ENCODE data around the gene SLC25A21.

The SLC25A21 gene

DNA sequence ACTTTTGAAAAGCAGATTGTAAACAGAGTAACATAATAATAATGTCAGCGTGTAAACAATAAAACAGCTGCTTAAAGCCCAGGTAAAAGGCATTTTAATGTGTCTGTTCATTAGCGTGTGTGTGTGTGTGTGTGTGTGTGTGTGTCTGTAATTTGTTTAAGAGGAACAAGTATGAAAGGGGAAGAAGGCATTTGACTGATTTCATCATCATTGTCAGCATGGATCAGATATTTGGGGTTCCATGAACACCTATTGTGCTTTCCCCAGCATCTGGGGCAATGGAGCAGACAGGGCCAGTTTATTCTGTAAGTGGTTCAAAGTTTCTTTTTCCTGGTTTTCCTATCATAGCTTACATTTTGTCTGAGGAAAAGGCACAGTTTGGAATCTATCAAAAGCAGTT, 28.9 kb downstream of the SLC25A21 start:
- no peak for DNase-seq (ENCODE audit: low read depth in 2 of 2)

DNA sequence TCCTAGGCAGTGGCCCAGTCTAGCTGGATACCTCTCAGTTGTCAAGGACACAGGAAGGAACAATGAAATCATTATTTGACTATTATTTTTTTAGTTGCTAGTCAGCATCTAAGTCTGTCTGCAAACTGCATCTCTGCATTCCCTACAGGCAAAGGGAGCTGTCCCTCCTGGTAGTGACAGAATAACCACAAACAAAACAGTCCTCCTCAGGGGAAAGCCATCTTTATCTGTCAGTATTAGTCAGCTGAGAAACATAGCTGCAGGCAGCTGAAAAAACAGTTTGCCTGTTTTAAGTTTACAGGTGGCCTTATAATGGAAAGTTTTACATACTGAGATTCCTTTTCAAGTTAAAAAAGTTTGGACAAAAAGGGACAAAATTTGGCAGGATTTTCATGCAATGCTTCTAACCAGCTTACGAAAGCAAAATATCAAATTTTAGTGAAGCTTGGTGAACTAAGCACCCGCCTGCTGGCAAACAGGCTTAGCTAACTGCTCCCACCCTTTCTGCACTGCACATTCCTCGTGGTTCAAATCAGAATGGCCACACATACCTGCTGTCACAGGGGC, 29.5 kb downstream of the SLC25A21 start:
- DNase-seq (ENCODE audit: low read depth in 2 of 2) = no peak

DNA sequence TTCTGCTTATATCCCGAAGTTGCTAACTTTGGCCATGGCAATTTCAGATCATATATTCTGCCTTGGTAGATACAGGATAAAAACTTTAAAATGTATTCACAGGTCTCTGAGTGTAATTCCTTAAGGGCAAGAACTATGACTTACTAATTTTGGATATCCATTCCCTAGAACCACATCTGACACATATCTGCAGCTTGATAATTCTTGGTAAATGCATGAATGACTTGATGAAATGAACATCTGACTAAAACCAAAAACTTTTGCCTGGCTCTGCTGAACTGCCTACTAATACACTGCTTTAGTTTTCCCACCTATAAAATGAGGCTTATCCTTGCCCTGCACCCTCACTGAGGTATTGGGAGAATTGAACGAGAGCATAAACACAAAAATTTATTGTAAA, 32.2 kb downstream of the SLC25A21 start:
- no peak for DNase-seq (ENCODE audit: low read depth in 2 of 2)

DNA sequence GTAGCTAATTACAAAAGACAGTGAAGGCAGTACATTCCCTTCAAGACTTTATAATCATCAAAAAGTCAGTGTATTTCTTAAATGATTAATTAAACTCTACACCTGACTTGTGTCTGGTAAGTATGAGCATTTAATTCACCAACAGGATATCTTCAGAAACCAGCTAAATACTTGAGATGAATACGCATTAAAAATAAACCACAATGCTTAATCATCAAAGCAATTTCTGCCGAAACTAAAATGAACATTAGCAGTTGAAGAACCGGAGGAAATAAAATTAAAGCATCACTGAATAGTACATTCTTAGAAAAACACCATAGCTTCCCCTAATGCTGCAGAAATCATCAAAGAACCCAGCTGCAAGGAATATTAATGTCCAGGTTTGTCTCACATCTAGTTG, 32.7 kb downstream of the SLC25A21 start:
- DNase-seq (ENCODE audit: low read depth in 2 of 2) = no peak

DNA sequence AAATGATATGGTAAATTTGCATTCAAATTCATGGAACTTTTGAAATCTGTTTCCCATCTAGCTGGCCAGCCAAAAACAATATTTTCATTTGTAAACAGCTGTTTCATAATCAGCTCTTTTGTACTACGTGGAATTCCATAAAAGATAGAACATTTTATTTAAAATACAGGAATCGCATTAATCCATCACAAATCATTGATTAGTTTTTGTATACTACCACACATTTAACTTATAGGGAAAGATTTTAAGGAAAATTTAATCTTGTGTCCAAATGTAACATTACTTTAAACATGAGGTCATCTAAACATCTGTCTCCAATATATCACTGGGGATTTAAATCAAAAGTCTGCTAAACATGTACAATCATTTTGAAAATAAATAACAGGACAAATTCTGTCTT, 33.5 kb downstream of the SLC25A21 start:
- no peak for DNase-seq (ENCODE audit: low read depth in 2 of 2)

DNA sequence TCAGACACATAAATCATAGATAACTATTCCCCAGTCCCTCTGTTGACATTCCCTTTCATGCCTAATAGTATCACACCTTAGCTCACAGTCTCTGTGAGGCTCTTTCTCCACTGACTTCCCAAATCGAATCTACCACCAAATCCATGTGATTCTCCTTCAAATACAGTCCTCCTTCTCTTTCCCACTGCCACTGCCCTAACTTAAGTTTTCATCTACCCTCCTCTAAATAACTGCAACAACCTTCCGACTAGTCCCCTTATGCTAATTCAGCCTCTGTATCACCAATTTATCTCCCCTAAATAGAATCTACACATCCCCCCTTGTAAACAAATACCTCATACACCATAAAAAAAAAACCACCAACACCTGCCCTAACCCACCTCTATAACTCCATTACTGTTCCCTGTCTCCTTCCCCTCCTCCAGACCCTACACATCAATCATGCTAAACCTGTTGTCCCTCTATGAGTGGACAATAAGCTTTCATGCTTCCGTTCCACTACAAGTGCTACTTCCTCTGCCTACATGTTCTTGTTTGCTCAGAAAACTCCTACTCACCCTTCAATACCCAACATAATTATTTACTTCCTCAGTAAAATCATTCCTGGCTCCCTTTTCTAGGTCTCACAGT, 39.0 kb downstream of the SLC25A21 start:
- no peak for DNase-seq (ENCODE audit: low read depth in 2 of 2)

DNA sequence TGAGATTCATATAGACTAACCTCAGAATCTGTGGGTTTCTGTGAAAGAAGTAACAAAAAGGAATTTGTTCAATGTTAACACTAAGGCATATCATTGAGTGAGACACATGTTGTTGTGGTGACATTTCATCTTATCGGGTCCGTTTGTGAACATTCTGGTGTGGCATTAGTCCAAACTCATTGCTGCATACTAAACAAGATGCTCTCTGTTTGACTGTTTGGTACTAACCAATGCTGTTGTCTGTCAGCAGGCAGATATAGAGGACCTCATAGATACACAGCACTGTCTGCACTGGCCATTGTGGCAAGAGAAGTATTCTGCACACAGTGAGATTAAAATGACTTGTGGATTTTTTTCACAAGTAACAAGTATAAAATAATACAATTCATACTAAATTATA, 41.2 kb downstream of the SLC25A21 start:
- DNase-seq (ENCODE audit: low read depth in 2 of 2) = no peak

DNA sequence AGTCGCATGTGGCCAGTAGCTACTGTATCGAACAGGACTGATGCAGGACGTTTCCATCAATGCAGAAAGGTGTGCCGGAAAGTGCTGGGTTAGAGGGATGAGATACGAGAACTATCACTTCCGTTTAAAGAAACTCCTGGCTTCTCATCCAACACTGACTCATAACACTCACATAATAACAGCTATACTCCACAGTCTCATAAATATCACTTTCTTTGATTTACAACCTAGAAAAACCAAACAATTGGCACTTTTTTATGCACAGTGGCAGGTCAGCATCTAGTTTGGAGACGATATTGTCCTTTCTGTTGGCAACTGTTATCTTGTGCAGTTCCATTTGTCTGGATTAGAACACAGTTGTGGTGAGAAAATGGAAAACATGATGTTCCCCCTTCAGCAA, 43.4 kb downstream of the SLC25A21 start:
- no peak for DNase-seq (ENCODE audit: low read depth in 2 of 2)

DNA sequence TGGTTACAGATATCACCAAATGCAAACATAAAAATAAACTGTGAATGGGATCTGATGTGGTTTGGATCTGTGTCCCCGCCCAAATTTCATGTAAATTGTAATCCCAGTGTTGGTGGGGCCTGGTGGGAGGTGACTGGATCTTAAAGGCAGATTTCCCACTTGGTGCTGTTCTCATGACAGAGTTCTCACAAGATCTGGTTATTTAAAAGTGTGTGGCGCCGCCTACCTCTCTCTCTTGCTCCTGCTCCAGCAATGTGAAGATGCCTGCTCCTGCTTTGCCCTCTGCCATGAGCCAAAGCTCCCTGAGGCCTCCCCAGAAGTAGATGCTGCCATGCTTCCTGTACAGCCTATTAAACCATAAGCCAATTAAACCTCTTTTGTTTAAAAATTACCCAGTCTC, 47.8 kb downstream of the SLC25A21 start:
- no peak for DNase-seq (ENCODE audit: low read depth in 2 of 2)

DNA sequence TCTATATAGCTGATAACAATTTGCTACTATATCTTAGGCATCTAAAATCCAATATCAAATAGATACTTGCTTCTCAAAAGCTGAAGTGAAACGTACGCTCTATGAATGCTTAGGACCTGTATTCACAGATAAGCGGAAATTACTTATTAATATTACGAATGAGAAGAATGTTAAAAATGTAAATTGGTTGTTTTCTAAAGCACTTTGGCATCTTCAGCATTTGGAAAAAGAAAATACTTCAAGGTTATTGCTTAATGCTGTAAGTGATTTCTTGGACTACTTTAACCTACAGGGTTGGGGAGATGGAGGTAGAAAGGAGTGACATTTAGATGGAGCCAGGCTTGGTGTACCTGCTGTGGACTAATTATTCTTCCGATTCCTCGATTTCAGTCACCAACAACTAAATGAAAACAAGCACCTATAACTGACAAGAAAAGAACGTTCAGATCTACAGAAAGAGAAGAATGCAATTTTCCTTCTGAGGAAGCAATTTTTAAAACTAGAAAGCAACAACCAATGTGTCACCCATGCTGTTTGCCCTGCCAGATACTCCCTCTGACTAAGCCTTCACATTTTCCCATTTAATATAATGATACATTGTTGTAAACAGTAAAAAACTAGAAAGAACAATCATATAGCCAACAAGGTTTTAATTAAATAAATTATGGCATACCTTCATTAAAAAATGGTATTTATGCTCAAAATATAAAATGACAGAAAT, 49.3 kb downstream of the SLC25A21 start:
- DNase-seq (ENCODE audit: low read depth in 2 of 2) = no peak

DNA sequence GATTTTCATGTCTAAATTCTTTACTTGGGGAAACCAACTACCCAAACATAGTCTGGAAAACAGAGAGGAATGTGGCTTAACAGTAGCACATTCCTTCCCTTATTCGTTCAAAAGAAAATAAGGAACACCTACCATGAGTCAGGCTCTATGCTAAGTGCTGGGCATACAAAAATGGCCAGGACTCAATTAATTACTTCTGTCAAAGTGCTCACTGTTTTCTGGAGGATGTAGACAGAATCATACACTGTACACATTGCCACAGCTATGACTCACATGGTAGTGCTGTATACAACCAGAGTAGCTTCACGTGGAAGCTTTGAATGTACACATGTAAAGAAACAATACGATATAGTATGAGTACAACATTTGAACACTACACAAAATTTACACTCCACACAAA, 50.1 kb downstream of the SLC25A21 start:
- no peak for DNase-seq (ENCODE audit: low read depth in 2 of 2)

DNA sequence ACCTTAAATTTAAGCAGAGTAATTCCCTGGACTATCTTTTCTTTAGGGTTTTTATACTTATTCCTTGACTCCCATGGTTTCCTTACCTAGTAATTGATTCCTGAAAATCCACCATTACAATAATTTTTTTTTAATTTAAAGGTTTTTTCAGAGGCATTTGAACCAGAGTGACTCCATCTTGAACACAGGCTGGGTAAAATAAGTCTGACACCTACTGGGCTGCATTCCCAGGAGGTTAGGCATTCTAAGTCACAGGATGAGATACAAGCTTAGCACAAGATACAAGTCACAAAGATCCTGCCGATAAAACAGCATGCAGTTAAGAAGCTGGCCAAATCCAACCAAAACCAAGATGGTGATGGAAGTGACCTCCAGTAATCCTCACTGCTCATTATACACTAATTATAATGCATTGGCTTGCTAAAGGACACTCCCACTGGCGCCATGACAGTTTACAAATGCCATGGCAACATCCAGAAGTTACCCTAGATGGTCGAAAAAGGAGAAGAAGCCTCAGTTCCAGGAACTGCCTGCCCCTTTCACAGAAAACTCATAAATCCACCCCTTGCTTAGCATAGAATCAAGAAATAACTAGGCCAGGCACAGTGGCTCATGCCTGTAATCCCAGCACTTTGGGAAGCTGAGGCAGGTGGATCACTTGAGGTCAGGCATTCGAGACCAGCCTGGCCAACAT, 53.6 kb downstream of the SLC25A21 start:
- no peak for DNase-seq (ENCODE audit: low read depth in 2 of 2)

DNA sequence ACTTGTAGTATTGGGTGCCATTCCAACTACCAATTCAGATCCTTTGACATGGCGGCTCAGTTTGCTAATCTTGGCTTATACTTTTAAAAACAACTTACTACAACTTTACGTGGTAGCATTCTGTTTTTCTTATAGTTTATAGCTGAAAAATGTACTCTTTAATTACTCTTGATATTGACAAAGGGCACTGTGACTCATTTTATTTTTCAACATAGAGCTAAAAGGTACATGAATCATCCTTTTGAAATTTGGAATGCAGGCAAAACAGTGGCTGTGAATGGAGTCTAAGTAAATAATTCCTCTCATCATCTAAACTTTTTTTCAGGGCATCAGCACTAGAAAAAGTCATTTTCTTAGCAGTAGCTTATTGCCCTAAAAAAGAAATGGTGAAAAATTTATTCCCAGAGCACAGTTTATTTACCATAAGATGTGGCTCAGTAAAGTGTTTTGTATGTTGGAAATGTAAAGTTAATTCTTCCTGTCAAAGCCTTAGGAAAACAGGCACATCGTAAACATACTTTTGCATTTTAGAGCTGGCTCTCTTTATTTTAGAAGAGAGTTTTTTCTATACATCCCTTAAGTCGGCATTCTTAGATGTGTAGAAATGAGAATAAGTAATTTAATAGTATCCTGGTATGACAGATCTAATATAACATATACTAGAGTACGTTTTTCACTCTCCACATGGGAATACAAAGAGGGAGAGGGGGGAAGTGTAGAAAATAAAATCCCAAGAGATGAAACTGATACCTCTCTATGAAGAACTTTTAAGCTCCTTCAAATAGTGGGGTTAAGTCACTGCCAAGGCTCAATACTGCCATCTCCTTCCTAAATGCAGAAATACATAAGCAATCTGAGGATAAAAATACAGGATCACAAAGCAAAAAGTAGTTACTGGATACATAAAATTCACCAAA, 55.2 kb downstream of the SLC25A21 start:
- no peak for DNase-seq (ENCODE audit: low read depth in 2 of 2)

DNA sequence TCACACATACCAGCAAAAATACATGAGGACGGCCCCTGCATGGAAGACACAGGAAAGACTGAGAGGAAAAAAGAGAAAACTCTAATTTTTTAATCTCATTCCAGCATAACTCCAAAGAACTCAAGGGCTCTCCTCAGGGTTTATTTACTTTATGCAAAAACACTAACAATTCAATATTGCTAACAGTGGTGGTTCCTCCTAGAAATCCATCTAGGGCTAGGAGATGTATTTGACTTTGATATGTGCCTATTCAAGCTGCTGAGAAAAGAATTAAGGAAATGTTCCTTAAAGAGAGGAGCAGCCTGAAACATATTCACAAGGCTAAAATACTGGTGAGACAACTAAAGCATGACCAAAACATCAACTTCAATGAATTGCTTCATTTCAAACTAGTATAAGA, 57.0 kb downstream of the SLC25A21 start:
- no peak for DNase-seq (ENCODE audit: low read depth in 2 of 2)

DNA sequence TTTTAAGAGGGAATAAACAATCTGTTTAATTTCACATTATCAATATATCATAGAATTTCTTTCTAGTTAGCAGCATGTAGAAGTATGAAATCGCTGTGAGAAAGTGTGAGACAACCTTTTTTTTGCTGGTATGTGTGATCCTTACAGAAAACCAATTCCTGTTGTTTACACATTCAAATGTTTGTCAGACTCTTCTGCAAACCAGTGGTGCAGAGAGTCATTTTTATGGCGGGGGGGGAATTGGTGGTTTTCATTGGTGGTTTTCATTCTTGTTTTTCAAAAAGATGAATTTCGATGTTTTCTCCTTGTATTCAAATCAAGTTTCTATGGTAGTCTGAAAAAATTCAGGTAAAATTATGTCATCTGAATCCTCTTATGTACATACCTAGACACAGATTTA, 57.8 kb downstream of the SLC25A21 start:
- DNase-seq (ENCODE audit: low read depth in 2 of 2) = no peak

DNA sequence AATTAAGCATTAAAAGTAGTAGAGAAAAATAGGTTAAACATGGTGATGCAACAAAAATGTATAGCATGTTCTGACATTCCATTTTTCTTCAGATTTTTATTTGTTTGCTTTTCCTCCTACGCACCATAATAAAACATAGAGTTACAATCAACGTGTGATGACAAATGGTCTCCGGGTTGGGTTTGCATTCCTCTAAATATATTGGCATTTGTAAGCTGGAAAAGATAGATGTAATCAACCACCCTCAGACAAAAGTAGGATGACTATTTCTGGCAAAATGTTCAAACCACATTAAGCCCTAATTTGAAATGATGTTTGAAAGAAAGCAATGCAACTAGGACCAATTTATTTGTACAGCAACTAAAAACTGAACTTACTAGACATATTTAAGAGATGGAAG, 58.4 kb downstream of the SLC25A21 start:
- no peak for DNase-seq (ENCODE audit: low read depth in 2 of 2)

DNA sequence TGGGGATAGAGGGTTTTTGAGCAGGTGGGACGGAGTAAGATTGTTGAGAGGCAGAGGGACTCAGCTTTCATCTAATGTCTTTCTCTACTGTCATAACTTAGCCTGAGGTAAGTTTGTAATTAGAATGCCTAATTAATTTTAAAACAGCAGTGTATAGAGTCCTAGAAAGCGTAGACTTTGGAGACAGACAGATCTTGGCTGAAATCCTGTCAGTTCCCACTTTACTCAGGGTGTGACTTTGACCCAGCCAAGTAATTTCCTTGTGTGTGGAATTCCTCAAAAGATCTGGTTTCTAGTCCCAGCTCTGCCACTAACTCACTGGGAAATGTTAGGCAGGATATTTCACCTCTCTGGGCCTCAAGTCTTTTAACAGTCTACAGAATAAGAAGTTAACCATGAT, 74.3 kb downstream of the SLC25A21 start:
- DNase-seq (ENCODE audit: low read depth in 2 of 2) = no peak

DNA sequence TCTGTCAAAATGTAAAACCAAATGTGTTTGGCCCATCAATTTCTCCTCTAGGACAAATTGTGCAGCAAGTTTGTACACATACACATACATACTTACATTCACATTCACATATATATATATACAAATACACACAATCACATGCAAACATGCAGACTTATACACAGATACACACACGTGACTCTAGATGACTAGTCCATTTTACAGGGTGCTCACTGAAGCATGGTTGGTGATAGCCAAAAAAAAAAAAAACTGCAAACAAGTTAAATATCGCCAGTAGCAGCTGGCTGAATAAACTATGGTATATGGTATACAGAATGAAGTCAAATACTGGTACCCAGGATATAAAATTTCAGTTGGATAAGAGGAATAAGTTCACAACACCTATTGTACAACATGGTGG, 77.9 kb downstream of the SLC25A21 start:
- no peak for DNase-seq (ENCODE audit: low read depth in 2 of 2)

DNA sequence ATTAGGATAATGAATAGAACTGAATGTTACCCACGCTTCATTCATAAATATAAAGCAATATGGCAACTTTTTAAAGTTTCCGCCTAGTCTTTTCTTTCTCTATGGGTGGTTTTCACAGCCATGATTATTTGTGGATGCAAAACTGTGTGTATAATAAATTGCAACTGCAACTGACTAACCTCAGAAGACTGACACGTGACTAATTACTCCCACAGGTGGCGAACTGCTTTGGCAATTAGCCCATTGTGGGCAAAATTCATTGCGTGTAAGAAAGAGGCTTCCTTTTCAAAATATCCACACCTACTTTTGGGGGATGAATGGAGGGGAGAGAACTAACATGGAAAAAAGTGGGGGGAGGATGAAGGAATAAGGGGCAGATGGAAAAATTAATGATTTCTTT, 79.0 kb downstream of the SLC25A21 start:
- DNase-seq (ENCODE audit: low read depth in 2 of 2) = no peak

DNA sequence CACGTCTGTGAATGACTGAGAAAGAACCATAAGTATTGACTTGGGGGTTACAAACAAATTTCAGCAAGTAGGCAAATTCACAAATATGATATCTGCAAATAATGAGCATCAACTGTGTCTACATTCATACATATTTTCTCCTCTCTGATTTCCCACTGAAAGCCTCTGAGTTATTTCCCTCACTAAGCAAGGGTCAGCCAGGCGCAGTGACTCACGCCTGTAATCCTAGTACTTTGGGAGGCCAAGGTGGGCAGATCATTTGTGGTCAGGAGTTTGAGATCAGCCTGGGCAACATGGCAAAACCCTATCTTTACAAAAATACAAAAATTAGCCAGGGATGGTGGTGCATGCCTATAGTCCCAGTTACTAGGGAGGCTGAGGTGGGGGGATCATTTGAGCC, 80.8 kb downstream of the SLC25A21 start:
- no peak for DNase-seq (ENCODE audit: low read depth in 2 of 2)

DNA sequence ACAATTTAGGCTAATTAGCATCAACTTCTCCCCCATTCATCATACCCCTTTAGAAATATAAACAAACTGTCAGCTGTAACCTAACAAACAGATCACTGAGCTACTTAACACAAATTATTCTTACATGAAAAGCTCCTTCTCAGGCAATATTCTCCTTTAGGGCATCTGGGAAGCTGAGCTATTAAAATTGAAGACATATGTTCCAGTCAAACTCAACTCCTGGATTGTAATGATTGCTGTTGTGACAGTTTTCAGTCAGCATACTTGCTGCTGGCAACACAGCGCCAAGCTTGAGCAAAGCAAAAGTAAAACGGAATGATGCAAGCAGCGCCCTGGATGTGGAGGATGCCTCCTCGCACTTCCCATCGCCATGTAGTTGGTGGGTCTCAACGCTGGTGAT, 82.4 kb downstream of the SLC25A21 start:
- DNase-seq (ENCODE audit: low read depth in 2 of 2) = no peak

DNA sequence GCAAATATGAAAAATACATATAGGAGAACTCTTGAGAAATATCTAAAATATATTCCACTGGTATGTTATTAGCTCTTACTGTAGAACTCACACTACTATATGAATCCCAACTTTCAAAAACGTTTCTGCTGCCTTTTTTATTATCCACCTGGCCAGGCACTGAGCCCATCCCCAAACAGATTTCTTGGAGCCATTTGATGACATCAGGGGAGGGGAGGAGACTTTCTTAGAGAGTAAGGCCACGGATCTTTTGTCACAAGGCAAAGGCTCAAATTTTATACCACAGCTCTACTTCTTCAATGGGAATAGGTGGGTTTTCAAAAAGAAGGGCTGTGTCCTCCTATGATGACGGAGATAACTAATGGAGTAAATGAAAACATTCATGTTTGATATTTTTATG, 83.0 kb downstream of the SLC25A21 start:
- no peak for DNase-seq (ENCODE audit: low read depth in 2 of 2)
